Esophagus squamous epithelium (tissue), 4 donors: ENCODE results near the gene INPP4B.

Experiments
- CTCF ChIP-seq, 6 experiments: fragments of 450-650 bp in 4 of 6; fragments of 200-600 bp in 2 of 6; sonication (generic) in 2 of 6; IDR thresholded peaks; one replicate each; pipeline ENCODE4 v1.5.1; 2016 to 2019; ENCODE audit warnings: antibody characterized with exemption in 6 of 6, mild to moderate bottlenecking in 4 of 6, moderate library complexity in 4 of 6
- POLR2A ChIP-seq, 4 donors: fragments of 450-650 bp; IDR thresholded peaks; one replicate each; pipeline ENCODE4 v1.6.1; 2017; ENCODE audit warnings: antibody characterized with exemption in 4 of 4, mild to moderate bottlenecking in 4 of 4, moderate library complexity in 3 of 4

GRCh38 chr4:142559986-142560385, 286.1 kb downstream of the INPP4B start:
- TF ChIP-seq CTCF (IDR thresholded peaks at IDR 0.05): no peak
- no peak for TF ChIP-seq POLR2A (IDR thresholded peaks at IDR 0.05)
